GM12864 (cell line): ENCODE measurements around the gene IMMP2L.

Experiments
- DNase-seq: peaks from one replicate; pipeline ENCODE4 v3.0.0-alpha.2; 2011; ENCODE audit warnings: low read depth
- H3K4me3 ChIP-seq: 2 replicates; pipeline ENCODE4 v1.5.1; 2011; ENCODE audit warnings: mild to moderate bottlenecking, low read depth, low read length, control low read depth
- TF ChIP-seq, protein P1 (sequence below): IDR thresholded peaks from 2 replicates; pipeline ENCODE4 v1.5.1; 2011; ENCODE audit warnings: low read depth, mild to moderate bottlenecking, moderate library complexity, low read length, control low read depth, inconsistent platforms; ENCODE audit errors: missing control alignments

Gene IMMP2L

GRCh38 chr7:111320133-111320532 is 242.2 kb downstream of the IMMP2L start:
- TF ChIP-seq, protein P1, sequence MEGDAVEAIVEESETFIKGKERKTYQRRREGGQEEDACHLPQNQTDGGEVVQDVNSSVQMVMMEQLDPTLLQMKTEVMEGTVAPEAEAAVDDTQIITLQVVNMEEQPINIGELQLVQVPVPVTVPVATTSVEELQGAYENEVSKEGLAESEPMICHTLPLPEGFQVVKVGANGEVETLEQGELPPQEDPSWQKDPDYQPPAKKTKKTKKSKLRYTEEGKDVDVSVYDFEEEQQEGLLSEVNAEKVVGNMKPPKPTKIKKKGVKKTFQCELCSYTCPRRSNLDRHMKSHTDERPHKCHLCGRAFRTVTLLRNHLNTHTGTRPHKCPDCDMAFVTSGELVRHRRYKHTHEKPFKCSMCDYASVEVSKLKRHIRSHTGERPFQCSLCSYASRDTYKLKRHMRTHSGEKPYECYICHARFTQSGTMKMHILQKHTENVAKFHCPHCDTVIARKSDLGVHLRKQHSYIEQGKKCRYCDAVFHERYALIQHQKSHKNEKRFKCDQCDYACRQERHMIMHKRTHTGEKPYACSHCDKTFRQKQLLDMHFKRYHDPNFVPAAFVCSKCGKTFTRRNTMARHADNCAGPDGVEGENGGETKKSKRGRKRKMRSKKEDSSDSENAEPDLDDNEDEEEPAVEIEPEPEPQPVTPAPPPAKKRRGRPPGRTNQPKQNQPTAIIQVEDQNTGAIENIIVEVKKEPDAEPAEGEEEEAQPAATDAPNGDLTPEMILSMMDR, result no peak
- H3K4me3 ChIP-seq, result no peak overlapping the region
- DNase-seq, result no peak

DNA sequence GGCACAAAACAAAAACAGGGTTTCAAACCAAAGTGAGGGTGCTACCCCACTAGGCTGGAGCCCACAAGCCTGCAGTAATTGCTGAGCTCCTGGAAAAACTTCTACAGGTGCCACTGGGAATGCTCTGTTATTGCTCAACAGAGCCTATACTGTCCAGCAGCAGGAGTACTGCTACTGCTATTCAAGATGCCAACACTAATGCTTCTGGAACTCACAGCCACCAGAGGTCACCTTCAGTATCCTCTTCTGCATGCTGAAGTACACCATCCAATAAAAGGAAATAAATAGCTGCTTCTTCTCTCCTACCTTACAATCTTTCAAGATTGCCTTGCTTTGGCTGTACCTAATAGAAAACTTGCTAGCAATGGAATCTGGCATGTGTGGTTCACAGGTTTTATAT is 249.3 kb downstream of the IMMP2L start:
- TF ChIP-seq, protein P1, result no peak
- DNase-seq, result no peak

DNA sequence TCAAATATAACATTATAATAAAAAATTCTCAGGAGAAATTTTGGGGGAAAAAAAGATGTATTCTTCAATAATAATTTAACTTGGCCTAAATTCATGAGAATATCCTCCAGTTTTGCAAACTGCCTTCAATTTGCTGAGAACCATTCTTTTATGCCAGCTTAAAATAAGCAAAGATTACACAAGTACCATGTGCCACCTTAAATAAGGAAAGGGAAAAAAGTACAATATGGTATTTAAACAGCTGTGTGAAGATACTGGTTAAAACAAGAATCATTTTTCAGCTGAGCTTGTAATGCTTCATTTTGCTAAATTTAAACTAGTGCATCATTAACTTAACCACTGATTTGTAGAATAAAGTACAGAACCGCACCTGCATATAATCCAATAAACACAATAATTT is 253.6 kb downstream of the IMMP2L start:
- no peak for DNase-seq
- TF ChIP-seq, protein P1, result no peak
- H3K4me3 ChIP-seq, result no peak overlapping the region

More for the DNA sequence above, 249.3 kb downstream of the IMMP2L start:
- no peak overlapping the region for H3K4me3 ChIP-seq

GRCh38 chr7:111301891-111302290 is 260.4 kb downstream of the IMMP2L start:
- DNase-seq, result no peak
- TF ChIP-seq, protein P1, result no peak
- no peak overlapping the region for H3K4me3 ChIP-seq

- TF ChIP-seq, protein P1, result no peak
- no peak for DNase-seq
- no peak overlapping the region for H3K4me3 ChIP-seq
Observed at GRCh38 chr7:111294494-111294893, 267.8 kb downstream of the IMMP2L start.

DNA sequence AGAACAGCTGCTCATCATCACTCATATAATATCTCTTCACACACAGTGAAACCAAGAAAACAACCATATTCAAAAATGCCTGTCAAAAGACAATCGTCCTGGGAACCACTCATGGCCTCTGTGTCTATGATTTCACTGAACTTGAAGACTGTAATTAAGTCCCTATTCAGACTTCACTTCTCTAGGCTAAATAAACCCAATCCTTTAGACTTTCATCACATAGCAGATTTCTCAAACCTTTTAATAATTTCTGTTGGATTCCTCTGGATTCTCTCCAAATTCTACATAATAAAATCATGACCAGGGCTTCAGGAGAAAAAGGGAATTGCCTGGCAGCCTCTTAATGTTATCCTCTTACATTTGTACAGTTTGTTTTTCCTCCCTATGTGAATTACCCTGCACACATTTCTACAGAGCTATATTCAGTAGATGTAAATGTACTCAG is 270.2 kb downstream of the IMMP2L start:
- TF ChIP-seq, protein P1, result no peak
- no peak for DNase-seq
- H3K4me3 ChIP-seq, result no peak overlapping the region

DNA sequence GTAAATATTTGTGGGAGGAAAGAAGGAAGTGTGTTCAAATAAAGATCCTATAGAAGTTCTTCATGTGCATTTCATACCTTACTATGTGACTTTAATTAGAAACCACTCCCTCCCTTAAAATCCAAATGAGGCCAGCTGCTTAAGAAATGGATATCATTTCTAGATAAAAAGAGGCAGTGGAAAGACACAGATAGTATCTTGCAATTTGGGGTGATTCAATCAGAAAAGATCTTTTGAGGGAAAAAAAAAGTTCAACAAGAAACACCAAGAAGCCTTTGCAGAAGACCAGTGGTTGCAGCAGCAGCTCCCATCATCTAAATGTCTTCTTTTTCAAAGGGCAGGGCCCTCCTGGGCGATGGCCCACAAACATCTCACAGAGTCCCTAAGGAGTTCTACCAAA is 271.3 kb downstream of the IMMP2L start:
- no peak overlapping the region for H3K4me3 ChIP-seq
- TF ChIP-seq, protein P1, result no peak
- no peak for DNase-seq
